NCI-H2029 (cell line): ENCODE data around the gene KLF3.
"Not testable (repeated sequence)": the region's sequence is repeated elsewhere in the genome, so short reads cannot be mapped to it uniquely, and the experiment has no call there.

Experiments
- DNase-seq: peaks from one replicate; lab custom pipeline; 2025; lab: John Stamatoyannopoulos, UW

The KLF3 gene

GRCh38 chr4:38663801-38664705 lies at the start of gene KLF3:
TSS of gene KLF3 (plus strand) at chr4:38664199. CDS start at chr4:38680626, 16,427 bp downstream.
- peak; percentile 97 for DNase-seq

- DNase-seq, result no peak
These were observed 49.8 kb upstream of the KLF3 start for GRCh38 chr4:38614231-38614630.

- DNase-seq, result no peak
These were observed 48.2 kb upstream of the KLF3 start for GRCh38 chr4:38615847-38616246.

- DNase-seq, result no peak
These were observed 45.5 kb upstream of the KLF3 start for GRCh38 chr4:38618505-38618904.

GRCh38 chr4:38619316-38619715 lies 44.7 kb upstream of the KLF3 start:
- no peak for DNase-seq

DNA sequence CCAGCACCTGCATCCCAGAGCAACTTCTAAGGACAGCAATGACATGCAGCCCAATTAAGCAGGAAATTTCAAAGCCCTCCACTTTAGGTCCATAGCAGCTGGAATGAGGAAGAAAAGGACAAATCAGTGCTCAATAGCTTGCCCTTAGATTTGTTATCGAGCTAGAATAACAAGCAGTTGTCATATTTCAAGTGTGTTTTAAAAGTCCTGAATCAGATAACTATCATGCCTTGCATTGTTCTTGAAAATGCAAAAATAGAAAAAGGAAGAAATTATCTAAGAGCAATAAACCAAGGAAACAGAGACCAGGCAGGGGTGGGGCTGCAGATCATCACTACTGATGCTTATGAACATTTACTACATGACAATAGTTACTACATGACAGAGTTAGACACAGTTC lies 43.9 kb upstream of the KLF3 start:
- DNase-seq, result no peak

DNA sequence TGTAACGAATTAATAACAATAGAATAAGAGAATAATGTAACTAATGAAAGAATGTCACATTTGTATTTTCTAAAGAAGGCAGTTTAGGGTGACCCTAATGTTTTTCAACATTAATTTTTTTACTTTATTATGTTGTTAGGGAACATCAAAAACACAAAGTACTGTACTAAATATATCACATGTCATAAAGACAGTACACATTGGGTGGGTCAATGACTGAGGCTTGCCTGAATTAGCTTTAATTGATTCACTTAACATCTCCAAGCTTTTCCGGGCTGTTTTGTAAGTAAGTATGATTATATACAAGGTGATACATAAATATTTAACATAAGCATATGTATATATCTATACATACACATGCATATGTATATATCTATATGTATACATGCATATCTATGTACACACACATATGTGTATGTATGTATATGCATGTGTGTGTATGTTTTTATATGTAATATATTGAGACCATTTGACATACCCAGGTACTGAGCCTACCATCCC lies 43.4 kb upstream of the KLF3 start:
- DNase-seq, result no peak

DNA sequence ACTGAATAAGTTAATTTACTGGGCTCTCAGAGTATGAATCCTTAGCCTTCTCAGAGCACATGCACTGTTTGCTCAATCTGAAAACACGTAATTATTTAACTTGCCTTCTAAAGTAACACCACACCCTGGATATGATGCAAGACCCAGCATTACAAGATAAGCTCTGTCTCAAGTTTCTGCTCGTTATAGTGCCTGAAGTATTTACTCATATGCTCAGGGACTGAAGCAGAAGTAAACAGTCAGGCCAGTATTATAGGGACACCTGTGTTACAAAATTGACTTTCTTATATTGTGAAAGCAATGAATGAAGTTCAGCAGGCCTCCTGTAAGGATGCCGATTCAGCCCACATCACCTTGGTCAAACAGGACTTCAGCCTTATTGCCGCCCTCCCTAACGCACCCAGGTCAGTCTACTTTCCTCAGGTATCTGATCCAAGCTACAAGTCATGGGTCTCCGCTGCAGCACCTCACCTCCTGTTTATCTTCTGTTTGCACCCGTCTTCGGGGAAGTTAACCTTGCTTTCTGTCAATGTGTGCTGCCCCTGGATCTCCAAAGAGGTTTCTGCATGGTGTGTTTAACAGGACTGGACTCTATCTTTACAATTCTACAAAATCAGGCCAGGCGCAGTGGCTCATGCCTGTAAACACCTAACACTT lies 42.8 kb upstream of the KLF3 start:
- DNase-seq, result peak; percentile 91

GRCh38 chr4:38621831-38622230 lies 42.2 kb upstream of the KLF3 start:
- no peak for DNase-seq

GRCh38 chr4:38622340-38622739 lies 41.7 kb upstream of the KLF3 start:
- DNase-seq, result not testable (repeated sequence)

- DNase-seq, result no peak
These were observed 40.7 kb upstream of the KLF3 start for GRCh38 chr4:38623260-38623659.

DNA sequence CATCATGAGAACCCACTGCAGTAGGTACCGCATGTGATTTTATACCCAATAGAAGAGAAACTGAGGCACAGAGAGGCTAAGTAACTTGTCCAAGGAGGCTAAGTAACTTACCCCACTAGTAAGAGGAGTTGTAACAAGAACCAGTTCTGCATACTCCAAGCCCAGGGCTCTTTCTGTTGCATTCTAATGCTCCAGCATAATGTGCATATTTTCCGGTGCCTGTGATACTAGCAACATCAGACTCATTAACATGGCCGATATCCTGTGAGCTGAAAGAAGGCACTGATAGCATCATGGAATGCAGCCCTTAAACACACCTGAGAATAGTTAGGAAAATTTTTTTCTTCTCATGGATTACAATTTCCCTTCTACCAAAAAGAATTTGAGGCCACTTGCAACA lies 39.7 kb upstream of the KLF3 start:
- DNase-seq, result no peak

GRCh38 chr4:38625508-38625907 lies 38.5 kb upstream of the KLF3 start:
- no peak for DNase-seq

DNA sequence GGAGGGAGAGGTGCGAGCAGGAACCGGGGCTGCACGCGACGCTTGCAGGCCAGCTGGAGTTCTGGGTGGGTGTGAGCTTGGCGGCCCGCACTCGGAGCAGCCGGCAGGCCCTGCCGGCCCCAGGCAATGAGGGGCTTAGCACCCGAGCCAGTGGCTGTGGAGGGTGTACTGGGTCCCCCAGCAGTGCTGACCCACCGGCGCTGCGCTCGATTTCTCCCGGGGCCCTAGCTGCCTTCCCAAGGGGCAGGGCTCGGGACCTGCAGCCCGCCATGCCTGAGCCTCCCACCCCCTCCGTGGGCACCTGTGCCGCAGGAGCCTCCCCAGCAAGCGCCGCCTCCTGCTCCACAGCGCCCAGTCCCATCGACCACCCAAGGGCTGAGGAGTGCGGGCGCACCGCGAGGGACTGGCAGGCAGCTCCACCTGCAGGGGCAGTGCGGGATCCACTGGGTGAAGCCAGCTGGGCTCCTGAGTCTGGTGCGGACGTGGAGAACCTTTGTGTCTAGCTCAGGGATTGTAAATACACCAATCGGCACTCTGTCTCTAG lies 37.0 kb upstream of the KLF3 start:
- DNase-seq, result not testable (repeated sequence)

DNA sequence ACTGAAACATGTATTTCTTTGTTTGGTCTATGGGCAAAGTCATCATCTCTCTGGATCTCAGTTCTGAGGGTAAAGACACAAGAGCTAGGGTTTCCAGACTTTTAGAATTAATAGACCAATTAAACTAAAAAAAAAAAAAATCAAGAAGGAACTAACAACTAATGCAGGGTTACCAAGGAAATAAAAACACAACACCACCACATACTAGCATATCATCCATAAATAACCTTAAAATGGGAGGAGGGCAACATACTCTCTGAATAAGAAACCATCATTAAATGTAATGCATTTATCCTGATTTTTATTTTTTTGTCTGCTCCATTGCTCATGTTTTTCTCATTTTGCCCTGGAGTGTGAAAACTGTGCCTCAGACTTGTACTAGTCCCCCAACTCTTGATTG lies 33.5 kb upstream of the KLF3 start:
- DNase-seq, result no peak

DNA sequence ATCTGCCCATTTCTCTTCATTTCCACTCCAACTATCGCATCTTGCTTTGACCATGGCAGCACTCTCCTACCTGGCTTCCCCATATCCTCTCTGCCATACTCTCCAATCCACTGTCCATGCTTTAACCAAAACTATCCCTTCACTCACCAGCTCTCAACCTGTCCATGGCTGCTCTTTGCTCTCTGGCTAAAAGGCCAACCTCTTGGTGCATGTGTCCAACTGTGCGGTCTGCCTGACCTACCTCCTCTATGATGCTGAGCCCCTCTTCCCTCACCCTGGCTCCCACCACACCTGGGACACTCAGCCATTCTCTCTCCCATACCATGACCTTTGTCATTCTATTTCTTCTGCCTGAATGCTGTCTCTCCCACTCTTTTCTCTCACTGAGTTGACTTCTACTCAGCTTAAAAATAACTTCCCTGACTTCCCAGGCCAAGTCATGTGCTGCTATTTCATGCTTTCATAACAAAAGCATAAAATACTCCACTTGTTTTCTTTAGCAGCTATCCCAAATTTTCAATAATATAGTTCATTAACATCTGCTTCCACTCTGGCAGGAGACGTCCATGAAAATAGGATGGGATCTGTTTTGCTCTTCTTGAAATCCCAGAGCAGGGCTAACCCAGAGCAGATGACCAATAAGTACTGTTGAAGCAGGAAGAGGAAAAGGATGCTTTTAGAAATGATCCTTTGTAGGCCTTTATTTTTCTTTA lies 29.8 kb upstream of the KLF3 start:
- DNase-seq, result no peak

DNA sequence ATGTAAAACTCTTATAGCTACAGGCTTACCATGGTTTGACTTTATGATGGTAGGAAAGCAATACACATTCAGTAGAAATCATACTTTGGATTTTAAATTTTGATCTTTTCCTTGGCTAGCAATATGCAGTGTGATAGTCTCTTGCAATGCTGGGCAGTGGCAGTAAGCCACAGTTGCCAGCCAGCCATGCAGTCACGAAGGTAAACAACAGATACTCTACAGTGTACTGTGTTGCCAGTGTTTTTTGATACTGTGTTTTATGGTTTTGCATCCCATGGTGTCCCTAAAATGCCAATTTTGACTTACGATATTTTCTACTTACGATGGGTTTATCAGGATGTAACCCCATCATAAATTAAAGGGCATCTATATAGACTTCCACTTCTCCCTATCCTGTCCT lies 24.8 kb upstream of the KLF3 start:
- DNase-seq, result no peak

DNA sequence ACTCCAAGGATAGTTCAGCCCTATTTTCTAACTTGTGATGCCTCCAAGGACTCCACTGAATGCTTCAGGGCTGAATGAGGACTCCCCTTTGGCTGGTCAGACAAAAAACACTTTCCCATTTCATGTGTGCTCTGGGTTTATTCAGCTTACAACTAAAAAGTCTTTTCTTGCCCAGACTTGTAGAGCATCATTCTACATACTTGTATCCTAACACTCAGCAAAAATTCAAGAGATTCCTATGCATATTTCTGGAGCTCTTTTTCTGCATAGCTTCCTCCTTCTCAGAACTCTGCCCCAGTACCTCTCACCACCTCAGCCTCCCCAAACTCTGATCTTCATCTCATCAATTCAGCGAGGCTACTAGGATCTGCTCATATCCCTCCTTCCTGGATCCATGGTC lies 22.2 kb upstream of the KLF3 start:
- DNase-seq, result no peak

- DNase-seq, result no peak
These were observed 19.8 kb upstream of the KLF3 start for GRCh38 chr4:38644201-38644600.

GRCh38 chr4:38647101-38647819 lies 16.7 kb upstream of the KLF3 start:
- DNase-seq, result no peak

DNA sequence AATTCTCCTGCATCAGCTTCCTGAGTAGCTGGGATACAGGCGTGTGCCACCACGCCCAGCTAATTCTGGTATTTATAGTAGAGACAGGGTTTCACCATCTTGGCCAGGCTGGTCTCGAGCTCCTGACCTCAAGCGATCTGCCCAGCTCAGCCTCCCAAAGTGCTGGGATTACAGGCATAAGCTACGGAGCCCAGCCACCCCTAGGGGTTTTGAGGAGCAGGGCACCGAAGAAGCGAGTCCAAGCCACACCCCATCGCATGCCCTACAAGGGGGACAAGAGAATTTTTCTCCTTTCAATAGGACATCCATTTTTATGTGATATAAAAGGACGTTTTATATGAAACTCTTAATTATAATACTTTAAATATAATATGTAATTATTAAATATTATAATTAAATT lies 13.9 kb upstream of the KLF3 start:
- no peak for DNase-seq

- no peak for DNase-seq
These were observed 9.7 kb upstream of the KLF3 start for GRCh38 chr4:38654273-38654672.
